Esophagus squamous epithelium (tissue), 4 donors: ENCODE data around the gene TSPAN18.

Experiments used
- POLR2A ChIP-seq, 4 donors: fragments of 450-650 bp; IDR thresholded peaks; one replicate each; pipeline ENCODE4 v1.6.1; 2017; ENCODE audit warnings: antibody characterized with exemption in 4 of 4, mild to moderate bottlenecking in 4 of 4, moderate library complexity in 3 of 4
- TF ChIP-seq, protein P1 (sequence below), 6 experiments: fragments of 450-650 bp in 4 of 6; fragments of 200-600 bp in 2 of 6; sonication (generic) in 2 of 6; IDR thresholded peaks; one replicate each; pipeline ENCODE4 v1.5.1; 2016 to 2019; ENCODE audit warnings: antibody characterized with exemption in 6 of 6, mild to moderate bottlenecking in 4 of 6, moderate library complexity in 4 of 6

DNA sequence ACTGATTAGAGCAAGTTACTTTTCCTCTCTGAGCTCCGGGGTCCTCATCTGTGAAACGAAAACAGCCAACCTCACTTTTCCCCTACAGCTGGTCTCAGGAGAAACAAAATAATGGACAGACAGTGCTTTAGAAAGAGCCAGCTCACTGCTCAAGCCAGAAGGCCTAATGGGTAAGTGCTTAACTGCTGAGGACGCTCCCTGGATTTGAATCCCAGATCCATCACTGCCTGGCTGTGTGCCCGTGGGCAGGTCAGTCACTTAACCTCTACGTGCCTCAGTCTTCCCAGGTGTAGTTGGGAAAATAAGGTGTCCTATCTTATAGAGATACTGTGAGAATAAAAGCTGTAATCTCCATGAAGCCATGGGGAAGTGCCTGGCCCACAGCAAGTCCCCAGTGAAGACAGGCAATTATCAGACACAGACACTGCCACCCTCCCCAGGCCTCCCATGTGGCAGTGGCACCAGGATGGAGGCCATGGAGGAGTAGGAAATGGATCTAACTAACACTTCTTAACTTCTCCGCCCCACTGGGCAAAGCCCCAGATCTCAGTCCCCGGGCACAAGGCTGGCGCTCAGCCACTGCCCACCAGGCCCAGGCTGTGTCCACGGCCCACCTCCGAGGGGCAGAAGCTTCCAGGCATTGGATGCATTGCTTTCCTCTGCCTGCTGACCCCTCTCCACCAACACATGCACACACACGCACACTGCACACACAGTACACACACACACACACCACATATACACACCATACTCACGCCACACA, 214.7 kb downstream of the TSPAN18 start:
- no peak for TF ChIP-seq POLR2A (IDR thresholded peaks at IDR 0.05)
- TF ChIP-seq, protein P1, sequence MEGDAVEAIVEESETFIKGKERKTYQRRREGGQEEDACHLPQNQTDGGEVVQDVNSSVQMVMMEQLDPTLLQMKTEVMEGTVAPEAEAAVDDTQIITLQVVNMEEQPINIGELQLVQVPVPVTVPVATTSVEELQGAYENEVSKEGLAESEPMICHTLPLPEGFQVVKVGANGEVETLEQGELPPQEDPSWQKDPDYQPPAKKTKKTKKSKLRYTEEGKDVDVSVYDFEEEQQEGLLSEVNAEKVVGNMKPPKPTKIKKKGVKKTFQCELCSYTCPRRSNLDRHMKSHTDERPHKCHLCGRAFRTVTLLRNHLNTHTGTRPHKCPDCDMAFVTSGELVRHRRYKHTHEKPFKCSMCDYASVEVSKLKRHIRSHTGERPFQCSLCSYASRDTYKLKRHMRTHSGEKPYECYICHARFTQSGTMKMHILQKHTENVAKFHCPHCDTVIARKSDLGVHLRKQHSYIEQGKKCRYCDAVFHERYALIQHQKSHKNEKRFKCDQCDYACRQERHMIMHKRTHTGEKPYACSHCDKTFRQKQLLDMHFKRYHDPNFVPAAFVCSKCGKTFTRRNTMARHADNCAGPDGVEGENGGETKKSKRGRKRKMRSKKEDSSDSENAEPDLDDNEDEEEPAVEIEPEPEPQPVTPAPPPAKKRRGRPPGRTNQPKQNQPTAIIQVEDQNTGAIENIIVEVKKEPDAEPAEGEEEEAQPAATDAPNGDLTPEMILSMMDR (IDR thresholded peaks at IDR 0.05): no peak
